ENCODE data around the gene SOX2. TPM values are rescaled to one million over a fixed set of nuclear protein-coding genes. Genes with fewer than 3 reads are reported as not detected.

Gene SOX2
- total and polyA plus RNA-seq, 2 donors (not counting 1 experiment from before 2014, with no cell fraction given): not detected

- peaks cover 17 to 18% of the 10 kb centered on the region in 2 donors for H3K4me1 ChIP-seq (ENCODE audit: control insufficient read depth in 2 of 2, insufficient read depth in 2 of 2, low read length in 2 of 2)
- peaks cover 3 to 49% (median 8%) of the 10 kb centered on the region in 3 donors for H3K9me3 ChIP-seq (ENCODE audit: control extremely low read depth in 1 of 3, control insufficient read depth in 2 of 3, insufficient read depth in 1 of 3, low read length in 2 of 3)
- no peak overlapping the region for H3K4me3 Mint-ChIP-seq
- no peak overlapping the region for H2AFZ ChIP-seq (ENCODE audit: insufficient read depth, low read depth, low read length, poor library complexity, severe bottlenecking)
- H3K27me3 ChIP-seq (replicated peaks in 1 of 4; ENCODE audit: control extremely low read depth in 1 of 4, control insufficient read depth in 3 of 4, insufficient read depth in 4 of 4, low read length in 3 of 4): peaks cover 0 to 96% (median 86%) of the 10 kb centered on the region in 4 experiments
- H3K4me1 Mint-ChIP-seq: peaks cover 12% of the 10 kb centered on the region
- CTCF ChIA-PET: no interaction called here
- no peaks in the 10 kb centered on the region for H4K20me1 ChIP-seq (ENCODE audit: control insufficient read depth, insufficient read depth, low read length, poor library complexity, severe bottlenecking)
- no peak overlapping the region for H3K4me3 ChIP-seq (ENCODE audit: control extremely low read depth in 1 of 5, extremely low read depth in 1 of 5, insufficient read depth in 1 of 5, low read depth in 2 of 5, low read length in 4 of 5)
- H3K27ac Mint-ChIP-seq: peak overlapping the region; percentile 63
- POLR2A ChIA-PET: no interaction called here
- peaks cover 3% of the 10 kb centered on the region for H3K9me3 Mint-ChIP-seq (ENCODE audit: insufficient read depth)
- ATAC-seq (ENCODE audit: low read depth): no peak
- TF ChIP-seq CTCF (IDR thresholded peaks at IDR 0.05) (no peak), EZH2 (IDR thresholded peaks at IDR 0.05; ENCODE audit: borderline replicate concordance, insufficient read depth, low read depth, low read length, poor library complexity, severe bottlenecking) (no peak)
- H3K79me2 ChIP-seq (ENCODE audit: control insufficient read depth, insufficient read depth, low read length): no peaks in the 10 kb centered on the region
- no peaks in the 10 kb centered on the region for H3K36me3 ChIP-seq (replicated peaks in 1 of 2; ENCODE audit: control extremely low read depth in 1 of 2, control insufficient read depth in 1 of 2, extremely low read depth in 1 of 2, insufficient read depth in 2 of 2, low read length in 1 of 2)
- no peak overlapping the region for H3K9ac ChIP-seq (ENCODE audit: low read length)
- H3K27ac ChIP-seq (ENCODE audit: low read length in 2 of 2): no peak overlapping the region
- H3K4me2 ChIP-seq (replicated peaks; ENCODE audit: low read depth, low read length, poor library complexity, severe bottlenecking): no peak overlapping the region
- H3K27me3 Mint-ChIP-seq: peaks cover 96% of the 10 kb centered on the region
- intact Hi-C loops (cut with micrococcal nuclease): no loop called here
- 11% methylated on average over 22 of the region's 27 CpGs for WGBS (ENCODE audit: insufficient coverage)
- DNase-seq: peak; percentile 22
Measured at GRCh38 chr3:181723625-181724191, 12.0 kb downstream of the SOX2 start.

- intact Hi-C loops (cut with micrococcal nuclease): no loop called here
- H3K36me3 ChIP-seq (replicated peaks in 1 of 2; ENCODE audit: control extremely low read depth in 1 of 2, control insufficient read depth in 1 of 2, extremely low read depth in 1 of 2, insufficient read depth in 2 of 2, low read length in 1 of 2): no peaks in the 10 kb centered on the region
- TF ChIP-seq EZH2 (IDR thresholded peaks at IDR 0.05; ENCODE audit: borderline replicate concordance, insufficient read depth, low read depth, low read length, poor library complexity, severe bottlenecking): no peak
- no peak overlapping the region for H3K4me3 ChIP-seq (ENCODE audit: control extremely low read depth in 1 of 5, extremely low read depth in 1 of 5, insufficient read depth in 1 of 5, low read depth in 2 of 5, low read length in 4 of 5)
- peaks cover 17 to 18% of the 10 kb centered on the region in 2 donors for H3K4me1 ChIP-seq (ENCODE audit: control insufficient read depth in 2 of 2, insufficient read depth in 2 of 2, low read length in 2 of 2)
- DNase-seq (peak; percentile 36), ATAC-seq (ENCODE audit: low read depth) (no peak)
- peaks cover 0 to 97% (median 86%) of the 10 kb centered on the region in 4 experiments for H3K27me3 ChIP-seq (replicated peaks in 1 of 4; ENCODE audit: control extremely low read depth in 1 of 4, control insufficient read depth in 3 of 4, insufficient read depth in 4 of 4, low read length in 3 of 4)
- POLR2A ChIA-PET: interaction anchor here (0.6 kb wide), 1 partner anchor 1913 kb away, joined by 8 read pairs; no protein-coding TSS in a partner anchor
- 39% methylated on average over 7 of the region's 31 CpGs for WGBS (ENCODE audit: insufficient coverage)
- H3K9me3 ChIP-seq (ENCODE audit: control extremely low read depth in 1 of 3, control insufficient read depth in 2 of 3, insufficient read depth in 1 of 3, low read length in 2 of 3): peaks cover 3 to 47% (median 8%) of the 10 kb centered on the region in 3 donors
- Mint-ChIP-seq H3K4me1 (peaks cover 12% of the 10 kb centered on the region), H3K27ac (peak overlapping the region; percentile 37), H3K4me3 (no peak overlapping the region), H3K9me3 (ENCODE audit: insufficient read depth) (peaks cover 3% of the 10 kb centered on the region), H3K27me3 (peaks cover 97% of the 10 kb centered on the region)
- H3K27ac ChIP-seq (ENCODE audit: low read length in 2 of 2): no peak overlapping the region
- H2AFZ ChIP-seq (ENCODE audit: insufficient read depth, low read depth, low read length, poor library complexity, severe bottlenecking): no peak overlapping the region
- H3K9ac ChIP-seq (ENCODE audit: low read length): no peak overlapping the region
- no peak overlapping the region for H3K4me2 ChIP-seq (replicated peaks; ENCODE audit: low read depth, low read length, poor library complexity, severe bottlenecking)
- CTCF ChIA-PET: no interaction called here
- no peaks in the 10 kb centered on the region for H4K20me1 ChIP-seq (ENCODE audit: control insufficient read depth, insufficient read depth, low read length, poor library complexity, severe bottlenecking)
- H3K79me2 ChIP-seq (ENCODE audit: control insufficient read depth, insufficient read depth, low read length): no peaks in the 10 kb centered on the region
Measured at GRCh38 chr3:181724192-181724965, 12.7 kb downstream of the SOX2 start.

All from B cell (primary cell).